HL-60/S4 treated with phorbol 12-myristate 13-acetate at 8.2 ng/mL for 4 days and 3 days (cell line): Measurements from ENCODE around the gene ST3GAL6.

Experiments used
- in situ Hi-C: fragments of 300-500 bp; cut with MboI; formaldehyde crosslinking; loops from 2 replicates; pipeline ENCODE4 v1.15.0; 2022; ENCODE audit warnings: low sequenced_read_pairs

The ST3GAL6 gene

GRCh38 chr3:98739266-98739665 lies 23.9 kb upstream of the ST3GAL6 start:
- in situ Hi-C loops: no loop called here

DNA sequence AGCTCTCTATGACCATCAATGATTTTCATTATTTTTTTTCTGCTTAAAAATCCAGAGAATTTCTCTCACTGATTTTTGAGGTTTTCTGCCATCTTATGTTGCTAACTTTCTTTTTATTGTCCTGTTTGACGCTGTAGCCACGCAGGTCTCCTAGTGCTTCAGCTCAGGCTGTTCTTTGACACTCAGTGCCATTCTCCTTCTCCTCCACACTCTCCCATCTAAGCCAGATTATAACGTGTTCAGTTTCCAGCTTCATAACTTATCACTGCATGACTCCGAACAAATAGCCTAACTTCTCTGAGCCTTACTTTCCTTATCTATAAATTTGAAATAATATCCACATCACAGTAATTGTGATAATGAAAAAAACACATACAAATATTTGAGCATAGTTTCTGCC lies 22.8 kb upstream of the ST3GAL6 start:
- in situ Hi-C loops: no loop called here

DNA sequence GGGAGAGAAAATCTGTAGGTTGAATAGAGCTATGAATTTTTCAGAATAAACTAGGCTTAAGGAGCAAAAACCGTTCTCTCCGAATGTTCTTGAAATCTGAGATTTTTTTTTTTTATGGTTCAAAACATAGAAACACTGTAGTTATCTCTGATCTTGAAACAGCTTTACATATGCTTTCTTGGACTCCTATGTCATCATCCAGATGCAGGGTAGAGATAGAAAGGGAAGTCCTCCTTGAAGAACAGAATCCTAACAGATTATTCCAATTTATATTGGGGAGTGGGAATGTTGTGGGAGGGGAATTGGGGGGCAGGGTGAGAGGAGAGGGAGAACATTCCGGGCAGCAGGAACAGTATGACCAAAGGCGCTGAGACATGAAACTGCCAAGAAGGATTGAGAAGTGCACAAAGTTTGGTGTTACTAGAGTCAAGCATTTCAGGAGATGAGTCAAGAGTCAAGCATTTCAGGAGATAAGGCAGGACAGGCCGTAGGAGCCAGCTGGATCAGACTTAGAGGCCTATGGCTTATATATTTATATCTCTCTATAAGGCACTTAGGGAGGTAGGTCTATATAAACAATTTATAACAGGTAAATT lies 21.9 kb upstream of the ST3GAL6 start:
- in situ Hi-C loops: no loop called here

DNA sequence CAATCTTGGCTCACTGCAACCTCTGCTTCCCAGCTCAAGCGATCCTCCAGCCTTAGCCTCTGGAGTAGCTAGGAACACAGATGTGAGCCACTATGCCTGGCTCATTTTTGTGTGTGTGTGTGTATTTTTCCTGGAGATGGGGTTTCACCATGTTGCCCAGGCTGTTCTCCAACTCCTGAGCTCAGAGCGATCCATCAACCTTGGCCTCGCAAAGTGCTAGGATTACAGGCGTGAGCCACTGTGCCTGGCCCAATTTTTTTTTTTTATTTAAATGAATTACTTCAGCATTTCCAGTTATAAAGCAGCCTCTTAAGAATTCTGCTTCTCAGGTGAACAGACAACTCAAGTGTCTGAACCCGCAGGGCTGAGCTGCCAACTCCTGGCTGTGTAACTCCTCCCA lies 20.1 kb upstream of the ST3GAL6 start:
- in situ Hi-C loops: no loop called here

DNA sequence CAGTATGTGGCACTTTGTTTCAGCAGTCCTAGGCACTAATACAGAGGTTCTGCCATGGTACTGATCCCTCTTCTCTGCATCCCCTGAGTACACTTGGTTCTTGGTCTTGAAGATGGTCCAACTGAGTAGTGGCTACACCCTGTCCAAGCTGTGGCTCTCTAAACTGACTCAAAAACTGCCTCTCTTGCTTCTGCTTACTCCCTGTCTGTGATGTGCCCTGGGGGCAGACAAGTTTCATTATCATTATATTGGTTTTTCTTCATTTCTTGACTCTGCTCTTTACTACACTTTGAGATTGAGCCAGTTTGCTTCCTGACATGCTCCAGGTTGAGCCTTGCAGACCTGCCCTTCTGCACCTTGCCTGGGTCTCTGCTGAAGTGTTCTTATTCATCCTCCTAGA lies 18.9 kb upstream of the ST3GAL6 start:
- in situ Hi-C loops: no loop called here

- in situ Hi-C loops: no loop called here
Measured at GRCh38 chr3:98745718-98746117, 17.4 kb upstream of the ST3GAL6 start.

- in situ Hi-C loops: no loop called here
Measured at GRCh38 chr3:98746122-98746521, 17.0 kb upstream of the ST3GAL6 start.

DNA sequence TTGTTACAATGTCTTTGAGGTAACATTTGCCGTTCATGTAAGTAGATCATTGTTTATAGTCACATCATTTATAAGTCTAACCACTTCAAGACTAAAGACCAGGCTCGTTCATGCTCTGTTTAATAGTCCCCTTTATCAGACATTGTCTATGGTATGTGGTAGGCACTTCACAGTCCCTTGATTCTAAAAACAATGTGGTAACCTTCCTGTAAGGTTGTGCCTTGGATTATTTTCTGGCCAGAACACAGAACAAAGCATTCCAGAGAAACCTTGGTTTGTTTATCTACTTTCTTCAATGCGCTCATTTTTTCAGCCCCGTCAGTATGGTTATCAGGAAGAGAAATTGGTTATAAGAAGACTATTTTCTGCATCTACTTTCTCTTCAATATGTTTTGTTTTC lies 16.3 kb upstream of the ST3GAL6 start:
- in situ Hi-C loops: no loop called here

DNA sequence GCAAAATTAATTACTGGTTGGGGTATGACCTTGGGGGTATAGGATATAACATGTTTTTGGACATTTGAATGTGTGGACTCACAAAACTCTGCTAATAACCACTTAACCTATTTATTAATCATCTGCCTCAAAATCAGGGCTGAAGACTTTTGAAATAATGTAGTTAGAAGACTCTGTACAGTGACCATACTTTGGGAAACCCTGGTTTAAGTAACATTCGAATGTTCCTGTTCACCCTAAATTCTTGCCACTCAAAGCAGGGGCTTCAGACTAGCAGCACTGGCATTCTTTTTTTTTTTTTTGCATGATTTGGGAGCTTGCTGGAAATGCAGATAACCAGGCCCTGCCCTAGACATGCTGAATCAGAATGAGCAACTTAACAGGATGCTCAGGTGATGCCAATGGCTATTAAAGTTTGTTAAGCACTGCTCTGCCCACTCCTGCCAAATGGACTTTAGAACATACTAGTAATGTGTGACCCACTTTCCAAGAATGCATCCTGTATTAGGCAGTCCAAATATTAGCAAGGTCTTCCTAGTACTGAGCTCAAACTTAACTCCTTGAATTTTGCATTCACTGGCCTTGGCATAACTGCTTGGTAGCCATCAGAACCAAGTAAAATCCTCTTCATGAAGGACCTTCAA lies 12.7 kb upstream of the ST3GAL6 start:
- in situ Hi-C loops: no loop called here

- in situ Hi-C loops: no loop called here
Measured at GRCh38 chr3:98754483-98754882, 8.7 kb upstream of the ST3GAL6 start.

DNA sequence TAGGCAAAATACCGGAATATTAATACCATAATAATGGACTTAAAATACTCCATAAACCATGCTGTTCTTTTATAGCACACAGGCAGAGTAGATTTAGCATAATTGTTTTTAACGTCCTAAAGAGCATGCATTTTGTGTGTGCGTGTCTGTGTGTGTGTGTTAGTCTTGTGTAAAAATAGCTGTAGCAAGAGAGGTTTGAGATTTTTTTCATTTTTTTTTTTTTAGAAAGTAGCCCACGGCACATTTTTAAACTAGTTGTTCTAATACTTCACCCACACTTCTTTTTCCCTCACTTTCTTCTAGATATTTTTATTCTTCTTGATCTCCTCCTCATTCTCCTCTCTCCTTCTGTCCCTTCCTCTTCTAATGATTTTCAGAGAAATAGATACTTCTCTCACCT lies 7.5 kb upstream of the ST3GAL6 start:
- in situ Hi-C loops: no loop called here

- in situ Hi-C loops: no loop called here
Measured at GRCh38 chr3:98759629-98760028, 3.5 kb upstream of the ST3GAL6 start.

DNA sequence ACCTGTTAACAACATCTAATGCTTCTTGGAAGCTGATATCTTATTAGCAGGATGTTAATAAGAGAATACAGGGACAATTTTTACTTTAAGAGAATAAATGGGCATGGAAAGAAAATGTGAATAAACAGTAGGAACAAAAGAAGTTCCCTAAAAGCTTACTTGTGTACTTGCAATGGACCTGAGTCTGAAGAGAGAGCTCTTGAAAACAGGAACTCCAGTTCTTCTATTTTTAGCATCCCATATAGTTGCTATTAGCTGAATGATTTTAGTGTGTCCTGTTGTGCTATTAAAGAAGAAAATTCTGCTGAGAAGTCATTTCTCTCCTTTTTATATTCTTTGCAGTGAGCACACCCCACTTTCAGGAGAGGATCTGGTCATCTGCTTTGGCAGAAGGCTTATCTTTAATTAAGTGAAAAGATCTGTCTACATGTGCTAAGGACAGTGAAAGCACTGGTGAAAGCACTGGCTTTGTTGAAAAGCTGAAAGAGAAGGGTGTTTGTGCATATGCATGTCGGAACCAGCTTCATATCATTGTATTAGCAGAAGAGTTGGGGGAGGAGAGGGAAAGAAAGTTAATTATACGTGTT lies 1.4 kb upstream of the ST3GAL6 start:
- in situ Hi-C loops: no loop called here

DNA sequence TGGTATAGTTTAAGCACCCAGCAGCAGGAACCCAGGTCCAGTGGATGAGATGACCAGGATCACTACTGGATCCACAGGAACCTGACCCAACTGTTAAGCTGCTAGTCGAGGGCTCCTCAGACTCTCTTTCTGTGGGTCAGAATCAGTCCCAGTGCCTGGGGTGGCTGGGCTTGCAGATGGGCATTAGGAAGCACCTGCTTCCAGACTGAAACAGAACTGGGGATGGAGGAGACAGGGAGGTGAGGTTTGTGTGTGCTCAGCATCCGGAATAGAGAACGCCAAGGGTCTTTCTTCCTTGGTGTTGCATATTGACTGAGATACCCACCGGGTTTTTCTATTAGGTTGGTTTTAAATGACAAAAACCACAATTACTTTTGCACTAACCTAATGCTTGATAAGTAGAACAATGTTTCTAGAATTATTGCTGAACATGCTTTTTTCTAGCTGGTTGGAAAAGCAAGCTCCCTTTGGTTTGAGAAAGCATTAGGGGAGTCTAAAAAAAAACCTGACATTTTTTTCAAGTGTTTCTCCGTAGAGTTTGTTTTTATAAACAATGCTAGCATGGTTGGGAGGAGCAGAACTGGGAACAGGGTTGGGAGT lies 779 bp downstream of the ST3GAL6 start:
- in situ Hi-C loops: no loop called here

DNA sequence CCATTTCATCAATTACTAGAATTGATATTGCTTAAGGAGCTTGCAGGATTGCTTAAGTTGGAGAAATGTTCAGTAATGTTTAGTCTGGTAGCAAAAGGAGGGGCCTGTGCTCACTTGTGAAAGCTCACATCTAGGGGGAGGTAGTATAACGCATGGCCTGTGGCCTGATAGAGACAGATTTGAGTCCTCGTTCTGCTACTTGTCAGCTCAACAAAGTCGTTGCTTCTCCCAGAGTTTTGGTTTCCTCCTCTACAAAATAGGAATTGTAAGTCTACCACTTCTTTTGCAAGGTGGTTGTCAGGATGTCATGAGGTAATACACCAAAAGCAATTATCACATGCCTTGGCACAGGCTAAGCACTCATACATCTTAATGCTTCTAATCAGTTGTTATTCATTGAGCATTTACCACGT lies 1.3 kb downstream of the ST3GAL6 start:
- in situ Hi-C loops: no loop called here

DNA sequence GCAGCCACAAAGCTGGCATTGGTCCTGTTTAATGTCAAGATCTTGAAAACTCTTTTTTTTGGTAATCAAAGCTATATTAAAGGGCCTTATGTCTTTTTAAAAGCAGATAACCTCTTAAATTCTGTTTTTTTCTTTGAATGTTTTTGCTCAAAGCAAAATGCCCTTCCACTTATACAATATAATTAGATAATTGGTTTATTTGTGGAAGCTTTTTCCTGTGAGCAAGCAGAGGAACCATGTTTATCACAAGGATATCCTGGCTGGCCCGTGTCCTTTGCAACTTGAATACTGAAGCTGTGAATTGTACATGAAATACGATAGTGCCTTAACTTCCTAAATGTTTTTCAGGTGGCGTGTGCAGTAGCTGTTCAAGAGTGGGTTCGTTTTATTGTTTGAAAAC lies 2.6 kb downstream of the ST3GAL6 start:
- in situ Hi-C loops: no loop called here

DNA sequence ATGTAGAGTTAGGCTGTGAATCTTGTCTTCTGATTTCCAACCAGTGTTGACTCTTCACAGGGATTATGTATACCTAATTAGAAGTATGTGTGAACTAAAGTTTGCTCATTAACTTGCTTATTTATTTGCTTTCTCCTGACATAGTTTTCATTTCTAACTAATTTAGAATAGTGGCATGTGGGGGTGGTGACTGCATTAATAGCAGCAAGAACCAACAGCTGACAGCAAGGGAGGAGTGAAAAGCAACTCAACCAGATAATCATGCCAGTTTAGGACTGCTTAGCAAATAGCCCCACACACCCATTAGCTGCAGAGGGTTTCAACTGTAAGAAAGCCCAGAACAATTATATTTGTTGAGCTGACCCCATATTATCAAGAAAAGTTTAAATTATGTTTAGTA lies 3.8 kb downstream of the ST3GAL6 start:
- in situ Hi-C loops: no loop called here

GRCh38 chr3:98768961-98769360 lies 5.8 kb downstream of the ST3GAL6 start:
- in situ Hi-C loops: no loop called here

GRCh38 chr3:98769448-98769847 lies 6.3 kb downstream of the ST3GAL6 start:
- in situ Hi-C loops: no loop called here

GRCh38 chr3:98770261-98771039 lies 7.3 kb downstream of the ST3GAL6 start:
- in situ Hi-C loops: no loop called here

DNA sequence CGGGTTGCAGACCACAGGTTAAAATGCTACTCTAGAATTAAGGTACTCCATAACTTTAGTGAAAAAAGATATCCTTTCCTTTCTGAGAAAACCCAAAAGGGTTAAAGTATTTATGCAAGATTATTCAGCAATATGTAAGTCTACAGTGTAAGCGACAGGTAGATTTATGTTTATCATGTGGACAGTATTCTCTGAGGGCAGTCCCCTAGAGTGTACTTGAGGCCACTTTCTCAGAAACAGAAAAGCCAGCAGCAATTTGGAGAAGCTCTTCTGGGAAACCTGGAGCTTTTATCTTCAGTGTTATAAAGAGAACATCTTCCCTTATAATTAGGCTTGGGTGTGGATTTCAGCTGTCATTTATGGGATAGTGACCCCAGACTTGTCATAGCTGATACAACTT lies 8.9 kb downstream of the ST3GAL6 start:
- in situ Hi-C loops: no loop called here
